ENCODE results near the gene FRMD8. TPM values are rescaled to one million over a fixed set of nuclear protein-coding genes. Genes with fewer than 3 reads are reported as not detected.

FRMD8 gene
- total and polyA plus RNA-seq, 2 of the 8 experiments (the other 6 are each of a cell fraction or from before 2014, with no cell fraction given), result 15.0 to 19.2 TPM

GRCh38 chr11:65437436-65438227 lies 51.2 kb downstream of the FRMD8 start (continued):
- TF ChIP-seq TAF1 (IDR thresholded peaks at IDR 0.05; ENCODE audit: low read depth, low read length), result no peak
- TF ChIP-seq GTF2F1 (IDR thresholded peaks at IDR 0.05; ENCODE audit: borderline replicate concordance, low read depth, low read length), result no peak
- TF ChIP-seq CBX8 (IDR thresholded peaks at IDR 0.05; ENCODE audit: borderline replicate concordance, low read depth, low read length), result no peak
- no peak for TF ChIP-seq HDAC2 (IDR thresholded peaks at IDR 0.05; ENCODE audit: borderline replicate concordance in 1 of 2, low read depth in 2 of 2, low read length in 2 of 2)

Measured in H1 (cell line).